ENCODE results near the gene BACH2.

GRCh38 chr6:89956182-89956581 lies 340.5 kb downstream of the BACH2 start:
- TF ChIP-seq GABPA (IDR thresholded peaks at IDR 0.05; ENCODE audit: low read depth) (no peak), POLR2AphosphoS5 (IDR thresholded peaks at IDR 0.05; ENCODE audit: low read depth) (no peak), CTCF (IDR thresholded peaks at IDR 0.05; ENCODE audit: insufficient read depth, low read length) (no peak), REST (IDR thresholded peaks at IDR 0.05; ENCODE audit: insufficient replicate concordance, low read depth) (no peak)
